ENCODE results near the gene NFILZ. TPM values are rescaled to one million over a fixed set of nuclear protein-coding genes. Genes with fewer than 3 reads are reported as not detected.
"Not testable (repeated sequence)": the region's sequence is repeated elsewhere in the genome, so short reads cannot be mapped to it uniquely, and the experiment has no call there.

Gene NFILZ
- total and polyA plus RNA-seq, 5 donors from 2014 or later, result not detected

DNA sequence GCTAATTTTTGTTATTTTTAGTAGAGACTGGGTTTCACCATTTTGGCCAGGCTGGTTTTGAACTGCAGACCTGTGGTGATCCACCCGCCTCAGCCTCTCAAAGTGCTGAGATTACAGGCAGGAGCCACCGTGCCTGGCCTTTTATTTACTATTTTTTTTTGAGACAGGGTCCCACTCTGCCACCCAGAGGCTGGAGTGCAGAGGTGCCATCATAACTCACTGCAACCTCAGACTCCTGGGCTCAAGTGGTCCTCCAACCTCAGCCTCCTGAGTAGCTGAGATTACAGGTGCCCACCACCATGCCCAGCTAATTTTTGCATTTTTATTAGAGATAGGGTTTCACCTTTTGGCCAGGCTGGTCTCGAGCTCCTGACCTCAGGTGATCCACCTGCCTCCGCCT is 7.5 kb upstream of the NFILZ start:
- not testable (repeated sequence) for H3K4me3 Mint-ChIP-seq; H3K4me3 ChIP-seq (ENCODE audit: low read depth, low read length); H3K27ac Mint-ChIP-seq; H3K4me1 ChIP-seq (ENCODE audit: control insufficient read depth, insufficient read depth, low read length, poor library complexity, severe bottlenecking); H3K4me1 Mint-ChIP-seq; ATAC-seq (ENCODE audit: low read depth in 2 of 2); H3K9me3 Mint-ChIP-seq; H3K27me3 ChIP-seq (ENCODE audit: control insufficient read depth, insufficient read depth, low read length); H3K9me3 ChIP-seq (ENCODE audit: control insufficient read depth in 2 of 2, low read length in 2 of 2); H3K27me3 Mint-ChIP-seq; DNase-seq; H3K36me3 ChIP-seq (ENCODE audit: control insufficient read depth, insufficient read depth, low read length); H3K36me3 Mint-ChIP-seq; H3K27ac ChIP-seq (ENCODE audit: insufficient read depth, low read length, poor library complexity, severe bottlenecking)

DNA sequence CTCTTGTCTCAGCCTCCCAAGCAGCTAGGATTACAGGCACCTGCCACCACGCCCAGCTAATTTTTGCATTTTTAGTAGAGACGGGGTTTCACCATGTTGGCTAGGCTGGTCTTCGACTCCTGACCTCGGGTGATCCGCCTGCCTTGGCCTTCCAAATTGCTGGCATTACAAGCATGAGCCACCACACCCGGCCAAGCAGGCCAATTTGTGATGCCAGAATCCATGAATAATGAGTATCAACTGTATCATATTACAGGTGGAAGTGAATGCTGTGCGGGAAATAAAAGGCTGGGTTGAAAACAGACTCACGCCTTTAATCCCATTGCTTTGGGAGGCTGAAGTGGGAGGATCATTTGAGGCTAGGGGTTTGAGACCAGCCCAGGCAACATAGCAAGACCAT is 3.6 kb upstream of the NFILZ start:
- Mint-ChIP-seq H3K27ac (no peak overlapping the region), H3K36me3 (no peaks in the 10 kb centered on the region), H3K9me3 (peaks cover 0 to 2% (median 0%) of the 10 kb centered on the region in 7 donors), H3K4me1 (no peaks in the 10 kb centered on the region), H3K27me3 (peaks cover 6% of the 10 kb centered on the region), H3K4me3 (no peak overlapping the region)
- no peaks in the 10 kb centered on the region for H3K9me3 ChIP-seq (ENCODE audit: control insufficient read depth in 2 of 2, low read length in 2 of 2)
- ATAC-seq (ENCODE audit: low read depth in 2 of 2) (no peak), DNase-seq (no peak)
- no peak overlapping the region for H3K27ac ChIP-seq (ENCODE audit: insufficient read depth, low read length, poor library complexity, severe bottlenecking)
- H3K4me1 ChIP-seq (ENCODE audit: control insufficient read depth, insufficient read depth, low read length, poor library complexity, severe bottlenecking), result no peaks in the 10 kb centered on the region
- no peaks in the 10 kb centered on the region for H3K27me3 ChIP-seq (ENCODE audit: control insufficient read depth, insufficient read depth, low read length)
- H3K36me3 ChIP-seq (ENCODE audit: control insufficient read depth, insufficient read depth, low read length), result no peaks in the 10 kb centered on the region
- no peak overlapping the region for H3K4me3 ChIP-seq (ENCODE audit: low read depth, low read length)

DNA sequence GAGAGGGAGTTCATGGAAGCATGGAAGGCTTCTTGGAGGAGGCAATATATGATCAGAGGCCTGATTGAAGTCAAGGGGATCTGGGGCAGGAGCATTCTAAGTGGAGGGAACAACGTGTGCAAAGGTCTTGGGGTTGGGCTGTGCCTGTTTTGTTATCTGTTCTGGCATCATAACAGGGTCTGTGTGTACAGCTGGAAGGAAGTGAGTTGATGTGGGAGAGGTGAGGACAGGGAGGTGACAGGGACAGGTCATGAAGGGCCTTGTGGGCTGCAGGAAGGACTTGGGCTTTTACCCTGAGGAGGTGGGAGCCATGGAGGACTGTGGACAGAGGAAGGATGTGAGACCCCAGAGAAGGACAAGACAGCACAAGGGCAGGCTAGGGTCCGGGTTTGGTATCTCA is 1.2 kb upstream of the NFILZ start:
- Histone ChIP-seq H3K27me3 (ENCODE audit: control insufficient read depth, insufficient read depth, low read length) (no peaks in the 10 kb centered on the region), H3K27ac (ENCODE audit: insufficient read depth, low read length, poor library complexity, severe bottlenecking) (no peak overlapping the region), H3K9me3 (ENCODE audit: control insufficient read depth in 2 of 2, low read length in 2 of 2) (no peaks in the 10 kb centered on the region), H3K4me3 (ENCODE audit: low read depth, low read length) (no peak overlapping the region), H3K36me3 (ENCODE audit: control insufficient read depth, insufficient read depth, low read length) (no peaks in the 10 kb centered on the region), H3K4me1 (ENCODE audit: control insufficient read depth, insufficient read depth, low read length, poor library complexity, severe bottlenecking) (no peaks in the 10 kb centered on the region)
- no peaks in the 10 kb centered on the region for H3K36me3 Mint-ChIP-seq
- peaks cover 6% of the 10 kb centered on the region for H3K27me3 Mint-ChIP-seq
- H3K9me3 Mint-ChIP-seq, result peaks cover 0 to 2% (median 0%) of the 10 kb centered on the region in 7 donors
- peaks cover 0 to 2% (median 0%) of the 10 kb centered on the region in 4 donors for H3K4me1 Mint-ChIP-seq
- DNase-seq, result no peak
- ATAC-seq (ENCODE audit: low read depth in 2 of 2), result no peak
- H3K4me3 Mint-ChIP-seq, result no peak overlapping the region
- no peak overlapping the region for H3K27ac Mint-ChIP-seq

DNA sequence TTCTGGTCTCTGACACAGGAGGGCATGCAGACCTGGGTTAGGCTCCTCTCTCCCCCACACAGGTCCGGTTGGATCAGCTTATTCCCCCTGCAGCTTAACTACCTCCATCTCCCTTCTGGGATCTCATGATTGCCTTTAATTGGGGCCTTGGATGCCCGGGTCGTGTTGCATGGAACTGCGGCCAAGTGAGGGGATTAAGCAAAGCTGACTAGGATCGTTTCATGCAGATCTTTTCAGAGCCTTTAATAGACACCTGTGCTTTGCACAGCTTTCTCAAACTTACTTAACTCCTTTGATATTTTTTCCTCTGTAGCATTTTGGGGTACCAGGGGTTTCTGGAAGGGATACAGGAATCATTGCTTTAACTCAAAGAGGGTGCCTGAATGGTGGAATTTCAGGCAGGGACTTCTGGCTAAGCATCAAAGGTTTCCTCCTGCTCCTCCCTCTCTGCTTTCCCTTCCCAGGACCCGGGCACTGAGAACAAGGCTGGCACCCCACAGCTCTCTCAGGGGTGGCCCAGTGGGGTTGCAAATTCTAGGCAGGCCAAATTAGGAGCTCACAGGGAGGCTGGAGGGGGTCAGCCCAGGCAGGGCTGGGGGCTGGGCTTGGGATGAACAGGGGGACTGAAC is 477 bp downstream of the NFILZ start:
- H3K4me3 ChIP-seq (ENCODE audit: low read depth, low read length), result no peak overlapping the region
- no peaks in the 10 kb centered on the region for H3K36me3 ChIP-seq (ENCODE audit: control insufficient read depth, insufficient read depth, low read length)
- Mint-ChIP-seq H3K4me3 (no peak overlapping the region), H3K27me3 (peaks cover 6% of the 10 kb centered on the region), H3K4me1 (peaks cover 0 to 2% (median 0%) of the 10 kb centered on the region in 4 donors), H3K27ac (no peak overlapping the region), H3K36me3 (no peaks in the 10 kb centered on the region), H3K9me3 (peaks cover 0 to 2% (median 0%) of the 10 kb centered on the region in 7 donors)
- no peak for ATAC-seq (ENCODE audit: low read depth in 2 of 2)
- no peaks in the 10 kb centered on the region for H3K4me1 ChIP-seq (ENCODE audit: control insufficient read depth, insufficient read depth, low read length, poor library complexity, severe bottlenecking)
- no peaks in the 10 kb centered on the region for H3K9me3 ChIP-seq (ENCODE audit: control insufficient read depth in 2 of 2, low read length in 2 of 2)
- no peak for DNase-seq
- no peak overlapping the region for H3K27ac ChIP-seq (ENCODE audit: insufficient read depth, low read length, poor library complexity, severe bottlenecking)
- H3K27me3 ChIP-seq (ENCODE audit: control insufficient read depth, insufficient read depth, low read length), result no peaks in the 10 kb centered on the region

DNA sequence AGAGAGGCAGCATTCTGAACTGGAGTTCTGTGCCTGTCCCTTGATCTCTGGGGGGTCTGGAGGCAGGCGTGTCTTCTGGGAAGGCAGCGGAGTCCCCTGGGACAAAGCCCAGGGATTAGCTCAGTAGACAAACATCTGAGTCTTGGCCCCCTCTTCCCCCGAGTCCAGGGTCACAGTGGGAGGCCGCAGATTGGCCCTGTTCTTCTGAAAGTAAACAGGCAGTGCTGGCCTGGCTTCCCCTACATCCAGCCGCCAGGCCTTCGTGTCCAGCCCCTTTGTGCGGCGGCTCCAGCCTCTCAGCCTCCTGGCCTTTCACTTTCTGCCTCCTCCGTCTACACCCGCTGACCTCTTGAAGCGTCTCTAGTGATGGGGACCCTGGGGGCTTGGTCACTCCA is 989 bp downstream of the NFILZ start:
- H3K36me3 ChIP-seq (ENCODE audit: control insufficient read depth, insufficient read depth, low read length), result no peaks in the 10 kb centered on the region
- H3K27me3 ChIP-seq (ENCODE audit: control insufficient read depth, insufficient read depth, low read length), result no peaks in the 10 kb centered on the region

DNA sequence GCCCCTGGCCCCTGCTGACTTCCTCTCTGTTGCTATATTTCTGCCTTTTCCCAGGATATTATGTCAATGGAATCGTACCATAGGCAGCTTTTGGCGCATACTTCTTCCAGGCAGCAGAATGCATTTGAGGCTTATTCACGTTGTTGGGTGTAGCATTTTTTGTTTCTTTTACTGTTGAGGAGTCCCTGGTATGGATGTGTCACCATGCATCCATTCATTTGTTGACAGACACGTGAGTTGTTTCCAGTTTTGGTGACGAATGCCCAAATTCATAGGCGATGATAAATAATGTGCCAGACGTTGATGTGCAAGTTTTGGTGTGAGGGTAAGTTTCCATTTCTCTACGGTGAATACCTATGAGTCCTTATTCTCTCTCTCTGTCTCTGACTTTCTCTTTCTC is 5.0 kb downstream of the NFILZ start:
- Histone ChIP-seq H3K36me3 (ENCODE audit: control insufficient read depth, insufficient read depth, low read length) (no peaks in the 10 kb centered on the region), H3K9me3 (ENCODE audit: control insufficient read depth in 2 of 2, low read length in 2 of 2) (no peaks in the 10 kb centered on the region), H3K4me3 (ENCODE audit: low read depth, low read length) (no peak overlapping the region), H3K27ac (ENCODE audit: insufficient read depth, low read length, poor library complexity, severe bottlenecking) (no peak overlapping the region), H3K27me3 (ENCODE audit: control insufficient read depth, insufficient read depth, low read length) (peaks cover under 1% of the 10 kb centered on the region), H3K4me1 (ENCODE audit: control insufficient read depth, insufficient read depth, low read length, poor library complexity, severe bottlenecking) (no peaks in the 10 kb centered on the region)
- Mint-ChIP-seq H3K36me3 (no peaks in the 10 kb centered on the region), H3K27me3 (peaks cover 17% of the 10 kb centered on the region), H3K4me1 (peaks cover 0 to 8% (median 0%) of the 10 kb centered on the region in 4 donors), H3K9me3 (peaks cover 0 to 2% (median 0%) of the 10 kb centered on the region in 7 donors), H3K4me3 (no peak overlapping the region), H3K27ac (no peak overlapping the region)
- no peak for DNase-seq
- no peak for ATAC-seq (ENCODE audit: low read depth in 2 of 2)

More for the DNA sequence above, 989 bp downstream of the NFILZ start:
- Mint-ChIP-seq H3K4me1 (peaks cover 0 to 2% (median 0%) of the 10 kb centered on the region in 4 donors), H3K4me3 (no peak overlapping the region), H3K36me3 (no peaks in the 10 kb centered on the region), H3K27me3 (peaks cover 6% of the 10 kb centered on the region), H3K27ac (no peak overlapping the region), H3K9me3 (peaks cover 0 to 2% (median 0%) of the 10 kb centered on the region in 7 donors)
- no peaks in the 10 kb centered on the region for H3K4me1 ChIP-seq (ENCODE audit: control insufficient read depth, insufficient read depth, low read length, poor library complexity, severe bottlenecking)
- no peak overlapping the region for H3K27ac ChIP-seq (ENCODE audit: insufficient read depth, low read length, poor library complexity, severe bottlenecking)
- H3K9me3 ChIP-seq (ENCODE audit: control insufficient read depth in 2 of 2, low read length in 2 of 2), result no peaks in the 10 kb centered on the region
- no peak overlapping the region for H3K4me3 ChIP-seq (ENCODE audit: low read depth, low read length)
- DNase-seq (no peak), ATAC-seq (ENCODE audit: low read depth in 2 of 2) (no peak)

DNA sequence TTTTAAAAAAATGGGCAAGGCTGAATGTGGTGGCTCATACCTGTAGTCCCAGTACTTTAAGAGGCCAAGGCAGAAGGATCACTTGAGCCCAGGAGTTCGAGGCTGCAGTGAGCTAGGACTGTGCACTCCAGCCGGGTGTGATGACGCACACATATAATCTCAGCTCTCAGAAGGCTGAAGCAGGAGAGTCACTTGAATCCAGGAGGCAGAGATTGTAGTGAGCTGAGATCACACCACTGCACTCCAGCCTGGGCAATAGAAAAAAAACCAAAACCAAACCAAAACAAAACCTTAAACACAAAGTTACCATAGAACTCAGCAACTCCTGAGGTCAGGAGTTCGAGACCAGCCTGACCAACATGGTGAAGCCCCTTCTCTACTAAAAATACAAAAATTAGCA is 6.6 kb downstream of the NFILZ start:
- not testable (repeated sequence) for H3K27ac ChIP-seq (ENCODE audit: insufficient read depth, low read length, poor library complexity, severe bottlenecking); H3K36me3 ChIP-seq (ENCODE audit: control insufficient read depth, insufficient read depth, low read length); H3K27me3 ChIP-seq (ENCODE audit: control insufficient read depth, insufficient read depth, low read length); H3K4me1 ChIP-seq (ENCODE audit: control insufficient read depth, insufficient read depth, low read length, poor library complexity, severe bottlenecking); H3K4me3 ChIP-seq (ENCODE audit: low read depth, low read length); DNase-seq; H3K9me3 ChIP-seq (ENCODE audit: control insufficient read depth in 2 of 2, low read length in 2 of 2); H3K36me3 Mint-ChIP-seq; ATAC-seq (ENCODE audit: low read depth in 2 of 2); H3K9me3 Mint-ChIP-seq; H3K4me3 Mint-ChIP-seq; H3K27ac Mint-ChIP-seq; H3K4me1 Mint-ChIP-seq
- H3K27me3 Mint-ChIP-seq, result peaks cover 23% of the 10 kb centered on the region

DNA sequence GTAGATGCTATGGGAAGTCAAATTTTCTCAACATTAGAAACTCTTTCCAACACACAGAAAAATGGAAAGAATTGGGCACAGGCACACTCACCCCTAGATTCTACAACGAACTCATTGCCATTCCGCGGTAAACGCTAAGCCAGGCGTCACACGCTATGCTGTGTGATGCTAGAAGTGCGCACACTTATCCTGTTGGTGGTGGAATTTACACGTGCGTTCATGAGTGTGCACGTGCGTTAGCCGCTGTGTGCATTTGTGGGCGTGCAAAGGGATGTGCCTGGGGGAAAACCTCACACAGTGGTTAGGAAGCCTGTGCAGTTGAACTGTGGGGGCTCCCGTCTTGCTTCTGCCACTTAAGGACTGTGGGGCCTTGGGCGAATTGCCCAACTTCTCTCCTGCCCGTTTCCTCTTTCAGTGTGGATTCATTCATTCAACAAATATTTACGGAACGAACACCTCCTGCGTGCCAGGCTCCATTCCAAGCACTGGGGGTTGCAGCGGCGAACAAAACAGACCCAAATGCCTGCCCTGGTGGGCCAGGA is 7.7 kb downstream of the NFILZ start:
- H3K4me1 Mint-ChIP-seq, result peaks cover 0 to 8% (median 1%) of the 10 kb centered on the region in 4 donors
- no peak overlapping the region for H3K4me3 Mint-ChIP-seq

More for the DNA sequence above, 7.7 kb downstream of the NFILZ start:
- H3K36me3 Mint-ChIP-seq, result no peaks in the 10 kb centered on the region
- peaks cover 25% of the 10 kb centered on the region for H3K27me3 Mint-ChIP-seq
- no peak overlapping the region for H3K27ac Mint-ChIP-seq
- Histone ChIP-seq H3K9me3 (ENCODE audit: control insufficient read depth in 2 of 2, low read length in 2 of 2) (no peaks in the 10 kb centered on the region), H3K36me3 (ENCODE audit: control insufficient read depth, insufficient read depth, low read length) (no peaks in the 10 kb centered on the region), H3K4me3 (ENCODE audit: low read depth, low read length) (no peak overlapping the region), H3K27ac (ENCODE audit: insufficient read depth, low read length, poor library complexity, severe bottlenecking) (no peak overlapping the region), H3K4me1 (ENCODE audit: control insufficient read depth, insufficient read depth, low read length, poor library complexity, severe bottlenecking) (no peaks in the 10 kb centered on the region), H3K27me3 (ENCODE audit: control insufficient read depth, insufficient read depth, low read length) (peaks cover 2% of the 10 kb centered on the region)
- H3K9me3 Mint-ChIP-seq, result peaks cover 0 to 2% (median 0%) of the 10 kb centered on the region in 7 donors
- DNase-seq (no peak), ATAC-seq (ENCODE audit: low read depth in 2 of 2) (no peak)
